Keratinocyte (primary cell): Measurements from ENCODE around the gene SRPK2. TPM values are rescaled to one million over a fixed set of nuclear protein-coding genes. Genes with fewer than 3 reads are reported as not detected.

ENCODE experiments used
- DNase-seq: peaks from one replicate; pipeline ENCODE4 v3.0.0-alpha.2; 2011; ENCODE audit warnings: low read depth, missing footprints, low spot score
- FAIRE-seq: peaks from 2 replicates; lab custom pipeline; 2011; peaks lifted over from hg19 to GRCh38; lab: Jason Lieb, UNC
- H2AFZ ChIP-seq: 2 replicates; pipeline ENCODE4 v1.6.0; 2012; ENCODE audit warnings: low read length, control low read depth, inconsistent platforms; ENCODE audit not compliant: control insufficient read depth
- H3K27ac ChIP-seq: 2 replicates; pipeline ENCODE4 v1.5.1; 2011; ENCODE audit warnings: low read length; ENCODE audit not compliant: control insufficient read depth, insufficient read depth
- H3K27me3 ChIP-seq: 3 replicates; pipeline ENCODE4 v1.6.0; 2011; ENCODE audit warnings: low read length; ENCODE audit not compliant: control insufficient read depth, insufficient read depth; ENCODE audit errors: extremely low read depth
- H3K36me3 ChIP-seq, 2 experiments: 2 replicates in 1 of 2; 3 replicates in 1 of 2; pipeline ENCODE4 v1.5.1; 2011; ENCODE audit warnings: low read length in 2 of 2, mild to moderate bottlenecking in 1 of 2; ENCODE audit not compliant: control insufficient read depth in 2 of 2, insufficient read depth in 2 of 2; ENCODE audit errors: extremely low read depth in 1 of 2
- H3K4me1 ChIP-seq: 3 replicates; pipeline ENCODE4 v1.5.1; 2011; ENCODE audit warnings: low read length; ENCODE audit not compliant: control insufficient read depth, insufficient read depth; ENCODE audit errors: extremely low read depth
- H3K4me2 ChIP-seq: 3 replicates; pipeline ENCODE4 v1.6.0; 2011; ENCODE audit warnings: low read depth, low read length; ENCODE audit not compliant: control insufficient read depth, insufficient read depth; ENCODE audit errors: extremely low read depth
- H3K4me3 ChIP-seq, 3 experiments: fragments of 200-600 bp in 1 of 3; sonication (generic) in 1 of 3; 2 replicates in 2 of 3; 3 replicates in 1 of 3; pipeline ENCODE4 v1.5.1; 2011 to 2016; ENCODE audit warnings: low read length in 3 of 3, mild to moderate bottlenecking in 3 of 3, control low read depth in 2 of 3, inconsistent platforms in 1 of 3, low read depth in 1 of 3, mixed read lengths in 1 of 3, mixed run types in 1 of 3, moderate library complexity in 1 of 3; ENCODE audit not compliant: control insufficient read depth in 2 of 3, insufficient read depth in 2 of 3; ENCODE audit errors: extremely low read depth in 1 of 3
- H3K79me2 ChIP-seq: 2 replicates; pipeline ENCODE4 v1.6.0; 2012; ENCODE audit warnings: low read length; ENCODE audit not compliant: control insufficient read depth, insufficient read depth
- H3K9ac ChIP-seq: 3 replicates; pipeline ENCODE4 v1.6.0; 2011; ENCODE audit warnings: low read length; ENCODE audit not compliant: control insufficient read depth, insufficient read depth; ENCODE audit errors: extremely low read depth
- H3K9me1 ChIP-seq: 3 replicates; pipeline ENCODE4 v1.6.0; 2011; ENCODE audit warnings: low read length; ENCODE audit not compliant: control insufficient read depth, insufficient read depth; ENCODE audit errors: extremely low read depth
- H3K9me3 ChIP-seq: 2 replicates; pipeline ENCODE4 v1.5.1; 2012; ENCODE audit warnings: low read depth, low read length; ENCODE audit not compliant: control insufficient read depth
- H4K20me1 ChIP-seq: 3 replicates; pipeline ENCODE4 v1.6.0; 2011; ENCODE audit warnings: low read length; ENCODE audit not compliant: control insufficient read depth, insufficient read depth; ENCODE audit errors: extremely low read depth
- EZH2 ChIP-seq: IDR thresholded peaks from one replicate; pipeline ENCODE4 v1.6.1; 2012; ENCODE audit warnings: inconsistent platforms, mild to moderate bottlenecking, low read length, moderate library complexity
- dilution Hi-C: fragments of 300-500 bp; cut with MboI; formaldehyde crosslinking; loops from one replicate; pipeline ENCODE4 v1.7.0; 2020; ENCODE audit warnings: low sequenced_read_pairs; ENCODE audit not compliant: extremely low pct_ligation_motif_present
- polyA plus RNA-seq, 5 experiments: library from polyadenylated mRNA; depleted of rRNA in 3 of 5; stranded (reverse) in 3 of 5; stranded (forward) in 1 of 5; unstranded in 1 of 5; fragments of >200 nt; gene quantifications; 1 replicate in 1 of 5; 2 replicates in 3 of 5; 3 replicates in 1 of 5; pipeline versions ENCODE4 v1.2.1 to v1.2.3, GENCODE V29; 2011 to 2012; ENCODE audit warnings: missing spikeins in 2 of 5, low read depth in 1 of 5, low replicate concordance in 1 of 5
- TF ChIP-seq, protein P1 (sequence below), 3 experiments: IDR thresholded peaks in 1 of 3; conservative IDR thresholded peaks in 1 of 3; optimal IDR thresholded peaks in 1 of 3; 2 replicates in 2 of 3; 3 replicates in 1 of 3; pipeline versions ENCODE3 to v1.5.1; 2011; ENCODE audit warnings: low read length in 3 of 3, mild to moderate bottlenecking in 3 of 3, moderate library complexity in 2 of 3, control low read depth in 1 of 3, inconsistent platforms in 1 of 3; ENCODE audit not compliant: insufficient read depth in 2 of 3; ENCODE audit errors: extremely low read depth in 1 of 3

The SRPK2 gene
- polyA plus RNA-seq, 1 donor (not counting 4 experiments of a cell fraction or from before 2014, with no cell fraction given): 40.2 TPM

DNA sequence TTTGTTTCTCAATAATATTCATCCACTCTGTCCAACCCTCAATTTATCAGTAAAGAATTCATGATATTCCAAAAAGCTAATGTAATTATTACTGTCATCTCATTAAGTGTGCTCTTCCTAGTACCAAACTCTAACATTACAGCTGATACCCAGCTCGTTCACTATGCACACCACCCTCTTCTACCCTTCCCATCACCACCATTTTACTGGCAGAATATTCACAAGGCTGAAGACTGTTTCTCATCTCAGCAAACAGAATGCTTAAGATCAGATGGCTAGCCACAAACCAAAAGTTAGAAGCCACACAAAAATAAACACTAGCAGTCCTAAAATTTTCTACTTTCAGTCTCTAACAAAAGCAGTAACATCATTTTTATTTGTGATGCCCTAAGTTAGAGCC is 121.5 kb downstream of the SRPK2 start:
- Histone ChIP-seq H3K27ac (peak overlapping the region; percentile 99), H2AFZ (no peak overlapping the region), H3K27me3 (no peaks in the 10 kb centered on the region), H3K4me2 (peak overlapping the region; percentile 96), H3K4me1 (peaks cover 14% of the 10 kb centered on the region), H3K9me1 (no peaks in the 10 kb centered on the region), H3K79me2 (peaks cover 82% of the 10 kb centered on the region), H4K20me1 (no peaks in the 10 kb centered on the region), H3K4me3 (peak overlapping the region; percentile 49 to 94 (median 65)), H3K9me3 (no peaks in the 10 kb centered on the region), H3K9ac (peak overlapping the region; percentile 70), H3K36me3 (no peaks in the 10 kb centered on the region)
- FAIRE-seq (no peak), DNase-seq (no peak)
- dilution Hi-C loops: no loop called here
- TF ChIP-seq, protein P1, sequence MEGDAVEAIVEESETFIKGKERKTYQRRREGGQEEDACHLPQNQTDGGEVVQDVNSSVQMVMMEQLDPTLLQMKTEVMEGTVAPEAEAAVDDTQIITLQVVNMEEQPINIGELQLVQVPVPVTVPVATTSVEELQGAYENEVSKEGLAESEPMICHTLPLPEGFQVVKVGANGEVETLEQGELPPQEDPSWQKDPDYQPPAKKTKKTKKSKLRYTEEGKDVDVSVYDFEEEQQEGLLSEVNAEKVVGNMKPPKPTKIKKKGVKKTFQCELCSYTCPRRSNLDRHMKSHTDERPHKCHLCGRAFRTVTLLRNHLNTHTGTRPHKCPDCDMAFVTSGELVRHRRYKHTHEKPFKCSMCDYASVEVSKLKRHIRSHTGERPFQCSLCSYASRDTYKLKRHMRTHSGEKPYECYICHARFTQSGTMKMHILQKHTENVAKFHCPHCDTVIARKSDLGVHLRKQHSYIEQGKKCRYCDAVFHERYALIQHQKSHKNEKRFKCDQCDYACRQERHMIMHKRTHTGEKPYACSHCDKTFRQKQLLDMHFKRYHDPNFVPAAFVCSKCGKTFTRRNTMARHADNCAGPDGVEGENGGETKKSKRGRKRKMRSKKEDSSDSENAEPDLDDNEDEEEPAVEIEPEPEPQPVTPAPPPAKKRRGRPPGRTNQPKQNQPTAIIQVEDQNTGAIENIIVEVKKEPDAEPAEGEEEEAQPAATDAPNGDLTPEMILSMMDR (optimal IDR thresholded peaks at IDR 0.05 in 1 of 3, IDR thresholded peaks at IDR 0.05 in 1 of 3, conservative IDR thresholded peaks at IDR 0.05 in 1 of 3; ENCODE audit: extremely low read depth in 1 of 3, insufficient read depth in 2 of 3, low read length in 3 of 3): no peak
- TF ChIP-seq EZH2: no peak

DNA sequence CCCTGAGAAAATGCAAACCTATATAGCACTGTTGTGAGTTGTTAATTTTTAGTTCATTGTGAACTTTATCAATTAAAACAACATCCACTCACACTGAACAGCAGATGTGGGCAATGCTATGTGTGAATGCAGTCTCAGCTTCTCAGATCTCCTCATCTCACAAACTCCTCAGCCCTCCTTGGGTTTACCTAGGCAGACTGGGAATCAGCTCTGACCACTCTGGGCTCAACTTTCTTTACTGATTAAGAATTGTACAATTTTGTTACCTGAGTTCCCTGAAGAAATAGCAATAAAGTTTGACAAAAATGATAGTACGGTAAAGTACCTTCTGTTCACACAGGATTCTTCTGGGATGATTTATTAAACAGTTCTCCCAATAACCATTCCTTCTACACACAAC is 124.0 kb downstream of the SRPK2 start:
- no peak overlapping the region for H2AFZ ChIP-seq
- peaks cover 0 to 2% of the 10 kb centered on the region in 2 experiments for H3K36me3 ChIP-seq
- no peak overlapping the region for H3K4me2 ChIP-seq
- dilution Hi-C loops: no loop called here
- TF ChIP-seq, protein P1 (optimal IDR thresholded peaks at IDR 0.05 in 1 of 3, IDR thresholded peaks at IDR 0.05 in 1 of 3, conservative IDR thresholded peaks at IDR 0.05 in 1 of 3; ENCODE audit: extremely low read depth in 1 of 3, insufficient read depth in 2 of 3, low read length in 3 of 3): no peak
- no peak for TF ChIP-seq EZH2
- FAIRE-seq (no peak), DNase-seq (no peak)
- H3K27me3 ChIP-seq: no peaks in the 10 kb centered on the region
- peaks cover 82% of the 10 kb centered on the region for H3K79me2 ChIP-seq
- peaks cover 2% of the 10 kb centered on the region for H4K20me1 ChIP-seq
- H3K4me1 ChIP-seq: peaks cover 15% of the 10 kb centered on the region
- H3K9me3 ChIP-seq: no peaks in the 10 kb centered on the region
- H3K4me3 ChIP-seq: no peak overlapping the region
- no peak overlapping the region for H3K9ac ChIP-seq
- H3K9me1 ChIP-seq: peaks cover 2% of the 10 kb centered on the region
- no peak overlapping the region for H3K27ac ChIP-seq
